NCI-H187 treated with DMSO at 0.1 percent for 48 hours (cell line): ENCODE results near the gene GCNT4.

Experiments
- DNase-seq: peaks from one replicate; lab custom pipeline; 2025; lab: John Stamatoyannopoulos, UW

Gene GCNT4

GRCh38 chr5:75017971-75018370 is 34.4 kb downstream of the GCNT4 start:
- DNase-seq: no peak

GRCh38 chr5:75016896-75017295 is 35.5 kb downstream of the GCNT4 start:
- DNase-seq: no peak

GRCh38 chr5:75012748-75013147 is 39.6 kb downstream of the GCNT4 start:
- DNase-seq: no peak

- no peak for DNase-seq
Observed at GRCh38 chr5:75010838-75011237, 41.5 kb downstream of the GCNT4 start.

- no peak for DNase-seq
Observed at GRCh38 chr5:75009556-75010345, 42.6 kb downstream of the GCNT4 start.

- DNase-seq: no peak
Observed at GRCh38 chr5:75006865-75007822, 45.2 kb downstream of the GCNT4 start.

- DNase-seq: no peak
Observed at GRCh38 chr5:75005561-75005960, 46.8 kb downstream of the GCNT4 start.
